OCI-LY3 (cell line): ENCODE measurements around the gene CR1L.
"Not testable (repeated sequence)": the region's sequence is repeated elsewhere in the genome, so short reads cannot be mapped to it uniquely, and the experiment has no call there.

ENCODE experiments used
- CTCF ChIP-seq: fragments of 200-600, 300-600 bp; sonication (generic); IDR thresholded peaks from 2 replicates; pipeline ENCODE4 v1.5.1; 2014; ENCODE audit warnings: antibody characterized with exemption, low read length, low read depth
- EZH2phosphoT487 ChIP-seq: fragments of 200-600 bp; shearing (Covaris generic); IDR thresholded peaks from 2 replicates; pipeline ENCODE4 v1.6.1; 2018; ENCODE audit warnings: antibody characterized with exemption, mixed run types, low read depth

GRCh38 chr1:207682872-207683434, 38.0 kb downstream of the CR1L start:
- TF ChIP-seq CTCF, EZH2phosphoT487: not testable (repeated sequence)
